OCI-LY3 (cell line): ENCODE measurements around the gene LEMD2.

Experiments
- CTCF ChIP-seq: fragments of 200-600, 300-600 bp; sonication (generic); IDR thresholded peaks from 2 replicates; pipeline ENCODE4 v1.5.1; 2014; ENCODE audit warnings: antibody characterized with exemption, low read length, low read depth
- EZH2phosphoT487 ChIP-seq: fragments of 200-600 bp; shearing (Covaris generic); IDR thresholded peaks from 2 replicates; pipeline ENCODE4 v1.6.1; 2018; ENCODE audit warnings: antibody characterized with exemption, mixed run types, low read depth

GRCh38 chr6:33807606-33808005, 18.7 kb upstream of the LEMD2 start:
- TF ChIP-seq CTCF (no peak), EZH2phosphoT487 (no peak)
